GM23338 (cell line): ENCODE data around the gene UBL5. TPM values are rescaled to one million over a fixed set of nuclear protein-coding genes. Genes with fewer than 3 reads are reported as not detected.

Source experiments
- ATAC-seq: fragments of 200-7000 bp; cut with Tn5 transposase; 3 replicates; pipeline ENCODE4 v1.9.1; 2020
- DNase-seq: peaks from one replicate; pipeline ENCODE4 v3.0.0-alpha.2; 2015; ENCODE audit warnings: low spot score
- H2AFZ ChIP-seq: fragments of 200-600 bp; sonication (generic); 2 replicates; pipeline ENCODE4 v1.8.0; 2016; ENCODE audit warnings: antibody characterized with exemption, mild to moderate bottlenecking, moderate library complexity
- H3F3A ChIP-seq: fragments of 200-600 bp; sonication (generic); replicated peaks from 2 replicates; pipeline ENCODE4 v1.8.0; 2017; ENCODE audit warnings: antibody characterized with exemption, mixed run types, low read depth
- H3K27ac ChIP-seq: fragments of 200-600 bp; sonication (generic); 2 replicates; pipeline ENCODE4 v1.6.1; 2016; ENCODE audit warnings: low read depth
- H3K27me3 ChIP-seq: fragments of 200-600 bp; sonication (generic); 2 replicates; pipeline ENCODE4 v1.8.0; 2016; ENCODE audit warnings: mild to moderate bottlenecking, mixed run types, moderate library complexity; ENCODE audit not compliant: insufficient read depth
- H3K36me3 ChIP-seq: fragments of 200-600 bp; sonication (generic); 2 replicates; pipeline ENCODE4 v1.8.0; 2016; ENCODE audit warnings: mild to moderate bottlenecking; ENCODE audit not compliant: insufficient read depth
- H3K4me1 ChIP-seq: fragments of 200-600 bp; sonication (generic); 2 replicates; pipeline ENCODE4 v1.8.0; 2016; ENCODE audit warnings: mild to moderate bottlenecking, moderate library complexity; ENCODE audit not compliant: insufficient read depth
- H3K4me2 ChIP-seq: fragments of 200-600 bp; sonication (generic); 2 replicates; pipeline ENCODE4 v1.7.1; 2017; ENCODE audit warnings: mixed run types
- H3K4me3 ChIP-seq: fragments of 200-600 bp; sonication (generic); 2 replicates; pipeline ENCODE4 v1.6.1; 2016; ENCODE audit warnings: mixed run types
- H3K79me2 ChIP-seq: fragments of 200-600 bp; sonication (generic); replicated peaks from 2 replicates; pipeline ENCODE4 v1.8.0; 2017; ENCODE audit warnings: mild to moderate bottlenecking; ENCODE audit not compliant: insufficient read depth
- H3K9me2 ChIP-seq: fragments of 200-600 bp; sonication (generic); 2 replicates; pipeline ENCODE4 v1.8.0; 2017; ENCODE audit not compliant: insufficient read depth
- H4K20me1 ChIP-seq: fragments of 200-600 bp; sonication (generic); replicated peaks from 2 replicates; pipeline ENCODE4 v1.8.0; 2017; ENCODE audit warnings: mild to moderate bottlenecking; ENCODE audit not compliant: insufficient read depth
- H3K27ac Mint-ChIP-seq: 2 replicates; pipeline ENCODE4 v1.8.0; 2020; ENCODE audit warnings: inconsistent platforms, mild to moderate bottlenecking, moderate library complexity, mixed read lengths
- H3K27me3 Mint-ChIP-seq: 3 replicates; pipeline ENCODE4 v1.8.0; 2022; ENCODE audit warnings: low read depth, mild to moderate bottlenecking, moderate library complexity, mixed read lengths, inconsistent platforms; ENCODE audit not compliant: insufficient read depth, poor library complexity
- H3K36me3 Mint-ChIP-seq: 3 replicates; pipeline ENCODE4 v1.8.0; 2021; ENCODE audit warnings: low read depth, mild to moderate bottlenecking, inconsistent platforms, moderate library complexity, mixed read lengths
- H3K4me1 Mint-ChIP-seq: 3 replicates; pipeline ENCODE4 v1.8.0; 2020; ENCODE audit warnings: mild to moderate bottlenecking, inconsistent platforms, mixed read lengths
- H3K4me3 Mint-ChIP-seq: 3 replicates; pipeline ENCODE4 v1.8.0; 2021; ENCODE audit warnings: moderate library complexity, mild to moderate bottlenecking, inconsistent platforms, mixed read lengths
- H3K9me3 Mint-ChIP-seq: 3 replicates; pipeline ENCODE4 v1.8.0; 2020; ENCODE audit warnings: moderate library complexity, mild to moderate bottlenecking, inconsistent platforms, mixed read lengths
- EZH2phosphoT487 ChIP-seq: fragments of 200-600 bp; sonication (generic); IDR thresholded peaks from one replicate; pipeline ENCODE4 v1.8.1; 2018; ENCODE audit warnings: antibody characterized with exemption; ENCODE audit not compliant: unreplicated experiment
- JUNB ChIP-seq: IDR thresholded peaks from one replicate; pipeline ENCODE4 v1.6.1; 2016; ENCODE audit warnings: antibody characterized with exemption; ENCODE audit not compliant: unreplicated experiment
- POLR2AphosphoS5 ChIP-seq: IDR thresholded peaks from 2 replicates; pipeline ENCODE4 v1.6.1; 2016; ENCODE audit warnings: antibody characterized with exemption, low read depth
- STAT1 ChIP-seq: IDR thresholded peaks from one replicate; pipeline ENCODE4 v1.6.1; 2016; ENCODE audit warnings: antibody characterized with exemption; ENCODE audit not compliant: unreplicated experiment
- ZNF114 ChIP-seq: fragments of 250-450 bp; sonication (Bioruptor Pico); IDR thresholded peaks from 2 replicates; pipeline ENCODE4 v1.5.0; 2020; ENCODE audit warnings: mild to moderate bottlenecking, moderate library complexity
- polyA plus RNA-seq: library from polyadenylated mRNA; unstranded; fragments of >200 nt; fragmentation: Nextera tagmentation; extraction: Ambion mirVana; gene quantifications from 2 replicates; pipeline ENCODE4 v1.2.1, GENCODE V29; 2016
- total RNA-seq: library from RNA; depleted of rRNA; stranded (reverse); fragments of >200 nt; shearing (Covaris generic); gene quantifications from 2 replicates; pipeline ENCODE4 v1.2.3, GENCODE V29; 2014
- TF ChIP-seq, protein P1 (sequence below): IDR thresholded peaks from 2 replicates; pipeline ENCODE4 v1.6.1; 2016; ENCODE audit warnings: antibody characterized with exemption
- TF ChIP-seq, protein P2 (sequence below), 2 experiments: fragments of 200-600 bp in 1 of 2; sonication (generic) in 1 of 2; conservative IDR thresholded peaks; 2 replicates each; pipeline versions ENCODE4 v1.5.1 to v1.6.1; 2016 to 2017; ENCODE audit warnings: antibody characterized with exemption in 2 of 2, low read depth in 2 of 2, mild to moderate bottlenecking in 2 of 2, moderate library complexity in 1 of 2

UBL5 gene
- total and polyA plus RNA-seq, 2 experiments from 2014 or later, result 304 to 1,371 TPM

GRCh38 chr19:9848060-9848459 lies 20.3 kb downstream of the UBL5 start:
- H3K36me3 ChIP-seq, result no peaks in the 10 kb centered on the region

GRCh38 chr19:9848762-9849161 lies 21.0 kb downstream of the UBL5 start:
- peaks cover 9% of the 10 kb centered on the region for H3K27me3 Mint-ChIP-seq
- no peak for ATAC-seq
- no peak overlapping the region for H3K27ac ChIP-seq

More at GRCh38 chr19:9848060-9848459, 20.3 kb downstream of the UBL5 start:
- no peak overlapping the region for H3K27ac ChIP-seq
- no peak overlapping the region for H3K4me3 ChIP-seq
- no peaks in the 10 kb centered on the region for H3K9me2 ChIP-seq
- no peak overlapping the region for H3K4me2 ChIP-seq
- no peaks in the 10 kb centered on the region for H3F3A ChIP-seq
- Mint-ChIP-seq H3K27me3 (peaks cover 9% of the 10 kb centered on the region), H3K4me3 (no peak overlapping the region), H3K4me1 (peaks cover 23% of the 10 kb centered on the region), H3K9me3 (peaks cover 4% of the 10 kb centered on the region; the same call in 2 of the 3 replicates), H3K27ac (no peak overlapping the region), H3K36me3 (peaks cover 24% of the 10 kb centered on the region)
- peaks cover 8% of the 10 kb centered on the region; the same call in 1 of the 2 replicates for H4K20me1 ChIP-seq
- TF ChIP-seq POLR2AphosphoS5 (no peak), EZH2phosphoT487 (no peak)
- TF ChIP-seq, protein P1, sequence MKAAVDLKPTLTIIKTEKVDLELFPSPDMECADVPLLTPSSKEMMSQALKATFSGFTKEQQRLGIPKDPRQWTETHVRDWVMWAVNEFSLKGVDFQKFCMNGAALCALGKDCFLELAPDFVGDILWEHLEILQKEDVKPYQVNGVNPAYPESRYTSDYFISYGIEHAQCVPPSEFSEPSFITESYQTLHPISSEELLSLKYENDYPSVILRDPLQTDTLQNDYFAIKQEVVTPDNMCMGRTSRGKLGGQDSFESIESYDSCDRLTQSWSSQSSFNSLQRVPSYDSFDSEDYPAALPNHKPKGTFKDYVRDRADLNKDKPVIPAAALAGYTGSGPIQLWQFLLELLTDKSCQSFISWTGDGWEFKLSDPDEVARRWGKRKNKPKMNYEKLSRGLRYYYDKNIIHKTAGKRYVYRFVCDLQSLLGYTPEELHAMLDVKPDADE, result no peak
- TF ChIP-seq, protein P2, sequence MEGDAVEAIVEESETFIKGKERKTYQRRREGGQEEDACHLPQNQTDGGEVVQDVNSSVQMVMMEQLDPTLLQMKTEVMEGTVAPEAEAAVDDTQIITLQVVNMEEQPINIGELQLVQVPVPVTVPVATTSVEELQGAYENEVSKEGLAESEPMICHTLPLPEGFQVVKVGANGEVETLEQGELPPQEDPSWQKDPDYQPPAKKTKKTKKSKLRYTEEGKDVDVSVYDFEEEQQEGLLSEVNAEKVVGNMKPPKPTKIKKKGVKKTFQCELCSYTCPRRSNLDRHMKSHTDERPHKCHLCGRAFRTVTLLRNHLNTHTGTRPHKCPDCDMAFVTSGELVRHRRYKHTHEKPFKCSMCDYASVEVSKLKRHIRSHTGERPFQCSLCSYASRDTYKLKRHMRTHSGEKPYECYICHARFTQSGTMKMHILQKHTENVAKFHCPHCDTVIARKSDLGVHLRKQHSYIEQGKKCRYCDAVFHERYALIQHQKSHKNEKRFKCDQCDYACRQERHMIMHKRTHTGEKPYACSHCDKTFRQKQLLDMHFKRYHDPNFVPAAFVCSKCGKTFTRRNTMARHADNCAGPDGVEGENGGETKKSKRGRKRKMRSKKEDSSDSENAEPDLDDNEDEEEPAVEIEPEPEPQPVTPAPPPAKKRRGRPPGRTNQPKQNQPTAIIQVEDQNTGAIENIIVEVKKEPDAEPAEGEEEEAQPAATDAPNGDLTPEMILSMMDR (conservative IDR thresholded peaks at IDR 0.05; ENCODE audit: low read depth in 2 of 2), result peak; percentile 77 to 91
- no peaks in the 10 kb centered on the region for H3K79me2 ChIP-seq
- peaks cover 10% of the 10 kb centered on the region; the same call in 1 of the 2 replicates for H3K4me1 ChIP-seq
- peak; percentile 82 for ATAC-seq
- no peaks in the 10 kb centered on the region for H3K27me3 ChIP-seq
- peak; percentile 72 for DNase-seq
- H2AFZ ChIP-seq, result no peak overlapping the region

DNA sequence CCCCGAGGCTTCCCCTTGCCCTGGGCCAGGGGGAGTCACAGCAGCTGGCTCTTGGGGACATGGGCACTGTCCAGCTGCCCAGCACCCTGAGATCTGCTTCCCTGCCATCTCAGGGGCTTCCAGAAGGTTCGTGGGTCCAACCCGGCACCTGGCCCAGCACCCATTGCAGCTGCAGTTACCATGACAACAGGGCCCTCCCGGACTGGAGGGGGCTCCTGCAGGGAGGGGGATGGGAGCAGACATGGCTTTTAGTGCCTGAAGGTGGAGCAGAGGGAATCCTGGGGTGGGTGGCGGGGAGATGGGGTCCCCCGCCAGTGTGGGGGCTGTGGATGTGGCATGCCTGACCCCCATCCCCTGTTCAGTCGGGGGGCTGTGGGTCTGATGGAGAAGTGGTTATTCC lies 22.1 kb downstream of the UBL5 start:
- 0 out of 2 replicates have a peak overlapping the region, but pooled peaks have one; percentile 26 for H3K4me2 ChIP-seq
- no peaks in the 10 kb centered on the region for H3F3A ChIP-seq
- H3K36me3 ChIP-seq, result no peaks in the 10 kb centered on the region
- Mint-ChIP-seq H3K27me3 (peaks cover 8% of the 10 kb centered on the region), H3K4me3 (no peak overlapping the region), H3K27ac (no peak overlapping the region), H3K4me1 (peaks cover 23% of the 10 kb centered on the region), H3K9me3 (peaks cover 4% of the 10 kb centered on the region; the same call in 2 of the 3 replicates), H3K36me3 (peaks cover 15% of the 10 kb centered on the region; the same call in 1 of the 3 replicates)
- no peaks in the 10 kb centered on the region for H3K9me2 ChIP-seq
- no peaks in the 10 kb centered on the region for H3K79me2 ChIP-seq
- DNase-seq (no peak), ATAC-seq (no peak)
- TF ChIP-seq JUNB (no peak), ZNF114 (CRISPR knock-in tag) (no peak), STAT1 (no peak)
- H3K27me3 ChIP-seq, result no peaks in the 10 kb centered on the region
- peaks cover 10% of the 10 kb centered on the region; the same call in 1 of the 2 replicates for H3K4me1 ChIP-seq
- no peak overlapping the region for H3K27ac ChIP-seq
- no peak overlapping the region for H2AFZ ChIP-seq
- H4K20me1 ChIP-seq, result peaks cover 8% of the 10 kb centered on the region; the same call in 1 of the 2 replicates
- H3K4me3 ChIP-seq, result no peak overlapping the region

More at GRCh38 chr19:9848762-9849161, 21.0 kb downstream of the UBL5 start:
- Mint-ChIP-seq H3K36me3 (peaks cover 18% of the 10 kb centered on the region), H3K4me3 (no peak overlapping the region), H3K4me1 (peaks cover 23% of the 10 kb centered on the region), H3K9me3 (peaks cover 4% of the 10 kb centered on the region; the same call in 2 of the 3 replicates), H3K27ac (no peak overlapping the region)
- TF ChIP-seq STAT1, result no peak
- DNase-seq, result no peak
- Histone ChIP-seq H3K27me3 (no peaks in the 10 kb centered on the region), H3K36me3 (no peaks in the 10 kb centered on the region), H3K9me2 (no peaks in the 10 kb centered on the region), H3K4me1 (peaks cover 10% of the 10 kb centered on the region; the same call in 1 of the 2 replicates), H3K4me2 (no peak overlapping the region), H2AFZ (no peak overlapping the region), H3K79me2 (no peaks in the 10 kb centered on the region), H4K20me1 (peaks cover 8% of the 10 kb centered on the region; the same call in 1 of the 2 replicates), H3K4me3 (no peak overlapping the region), H3F3A (no peaks in the 10 kb centered on the region)
